Heart left ventricle (tissue), 16 donors: ENCODE measurements around the gene LSM12. TPM values are rescaled to one million over a fixed set of nuclear protein-coding genes. Genes with fewer than 3 reads are reported as not detected.
A peak's percentile ranks its signal among the peaks of the same experiment; 100 is the strongest.

Experiments
- ATAC-seq, 4 donors: fragments of 200-7000 bp; cut with Tn5 transposase; one replicate each; pipeline ENCODE4 v1.9.1; 2020 to 2022; ENCODE audit warnings: moderate library complexity in 4 of 4, mild to moderate bottlenecking in 3 of 4, moderate number of reproducible peaks in 1 of 4
- DNase-seq, 5 donors: peaks; one replicate each; pipeline ENCODE4 v3.0.0-alpha.2; 2020
- H3K27ac ChIP-seq, 12 donors: fragments of 200-600 bp; sonication (generic) in 4 of 12; one replicate each; pipeline versions ENCODE4 v1.5.0 to v1.8.0; 2016 to 2022; ENCODE audit warnings: mild to moderate bottlenecking in 2 of 12
- H3K27me3 ChIP-seq, 9 donors: fragments of 200-600 bp; sonication (generic) in 2 of 9; one replicate each; pipeline versions ENCODE4 v1.5.1 to v1.8.0; 2016 to 2022; ENCODE audit warnings: mild to moderate bottlenecking in 3 of 9
- H3K36me3 ChIP-seq, 9 donors: fragments of 200-600 bp; sonication (generic) in 2 of 9; one replicate each; pipeline versions ENCODE4 v1.5.0 to v1.8.0; 2018 to 2022; ENCODE audit warnings: mild to moderate bottlenecking in 2 of 9
- H3K4me1 ChIP-seq, 12 donors: fragments of 200-600 bp; sonication (generic) in 4 of 12; one replicate each; pipeline versions ENCODE4 v1.5.0 to v1.8.0; 2016 to 2022; ENCODE audit warnings: mild to moderate bottlenecking in 3 of 12
- H3K4me3 ChIP-seq, 12 donors: fragments of 200-600 bp; sonication (generic) in 4 of 12; one replicate each; pipeline versions ENCODE4 v1.5.0 to v1.8.0; 2017 to 2022; ENCODE audit warnings: mild to moderate bottlenecking in 9 of 12, moderate library complexity in 4 of 12
- H3K9me3 ChIP-seq, 12 donors: fragments of 200-600 bp; sonication (generic) in 4 of 12; one replicate each; pipeline versions ENCODE4 v1.5.0 to v1.8.0; 2016 to 2022; ENCODE audit warnings: mild to moderate bottlenecking in 1 of 12
- CTCF ChIP-seq, 12 donors: fragments of 200-600 bp; sonication (generic) in 4 of 12; IDR thresholded peaks; one replicate each; pipeline versions ENCODE4 v1.5.0 to v1.8.0; 2018 to 2022; ENCODE audit warnings: antibody characterized with exemption in 12 of 12, mild to moderate bottlenecking in 5 of 12
- POLR2A ChIP-seq, 2 donors: fragments of 450-650 bp; IDR thresholded peaks; one replicate each; pipeline ENCODE4 v1.6.1; 2017; ENCODE audit warnings: antibody characterized with exemption in 2 of 2, mild to moderate bottlenecking in 2 of 2, moderate library complexity in 2 of 2
- WGBS, 4 donors: extraction: QIAGEN DNeasy Blood & Tissue Kit in 2 of 4; methylation state at CpG; one replicate each; pipeline versions ENCODE4 v1.1.5 to v1.1.7; 2013 to 2018; 5-methylcytosine and 5-hydroxymethylcytosine counted together
- intact Hi-C, 10 donors: fragments of 100-400 bp; cut with DNase I; formaldehyde crosslinking; loops; one replicate each; pipeline versions ENCODE4 v1.11.1 to v1.14.2; 2022
- polyA plus RNA-seq, 2 donors: library from polyadenylated mRNA; stranded (reverse); fragments of 200-250 nt; gene quantifications; one replicate each; pipeline ENCODE4 v1.2.3, GENCODE V29; 2013
- total RNA-seq, 9 donors: library from RNA; depleted of rRNA in 2 of 9; stranded (reverse); fragments of >200 nt in 2 of 9; fragmentation: NEBNext Ultra II Directional in 3 of 9; extraction: Animal tissue kit (Norgen Biotek cat#: 25700) in 3 of 9; gene quantifications; one replicate each; pipeline versions ENCODE4 v1.1.0 to v1.2.4, GENCODE V29; 2016 to 2023
- donor health status: ischemic (EF 13 %, LVEDD 7.1; RV severe dilation, severe dysfunction).
- donor health status: healthy with polysubstance abuse.
- donor health status: DM: no; HTN: yes; CAD: no.
- donor health status: DM: no; HTN: no; CAD: no.
- donor health status: ischemic (EF 25% LVEDD 6.9; RV normal size, moderate dysfunction).
- donor health status: ischemic (EF 25% LVEDD 5.7; RV mildly dilated, moderate dysfunction).
- donor health status: healthy.
- donor health status: DM: yes; HTN: yes; CAD: no.
- donor health status: ischemic (EF 35%, LVEDD 5.7; RV mildly dilated, moderate dysfunction).
- donor health status: nonischemic (EF 11% LVEDD 7.7; RV severe dilation, severe dysfunction).
- donor health status: DM: yes; HTN: yes; CAD: no.
- donor health status: PGD.
- donor health status: ischemic (EF 29% LVEDD 5.4; RV normal size, mild dysfunction).
- donor health status: nonischemic (EF 23%, LVEDD 6.1; RV moderate dilation, normal function).

Gene LSM12
- total and polyA plus RNA-seq, 11 donors: 30.8 to 55.6 (median 43.7) TPM

GRCh38 chr17:44030482-44030881, 36.0 kb downstream of the LSM12 start:
- no peak overlapping the region for H3K27ac ChIP-seq
- no peak for DNase-seq
- H3K4me1 ChIP-seq: peaks cover 0 to 9% (median 0%) of the 10 kb centered on the region in 12 donors
- no peak overlapping the region for H3K4me3 ChIP-seq
- TF ChIP-seq CTCF (IDR thresholded peaks at IDR 0.05) (no peak), POLR2A (IDR thresholded peaks at IDR 0.05) (no peak)
- peaks cover 0 to 60% (median 34%) of the 10 kb centered on the region in 9 donors for H3K36me3 ChIP-seq
- 88 to 98% (median 93%) methylated on average over 3 of the region's 3 CpGs for WGBS, 4 donors
- no peaks in the 10 kb centered on the region for H3K27me3 ChIP-seq
- H3K9me3 ChIP-seq: no peaks in the 10 kb centered on the region
- ATAC-seq: no peak
- intact Hi-C loops: loop anchor here in 1 of 10 donors (10.0 kb wide), 1 partner anchor 64 kb away; no protein-coding TSS in a partner anchor

- peaks cover 0 to 9% (median 0%) of the 10 kb centered on the region in 12 donors for H3K4me1 ChIP-seq
- no peak for TF ChIP-seq CTCF (IDR thresholded peaks at IDR 0.05)
- TF ChIP-seq POLR2A (IDR thresholded peaks at IDR 0.05): no peak
- no peak for DNase-seq
- ATAC-seq: no peak
- WGBS, 4 donors: 67 to 80% (median 73%) methylated on average over 5 of the region's 5 CpGs
- peaks cover 0 to 63% (median 34%) of the 10 kb centered on the region in 9 donors for H3K36me3 ChIP-seq
- H3K27ac ChIP-seq: no peak overlapping the region
- intact Hi-C loops: loop anchor here in 1 of 10 donors (10.0 kb wide), 1 partner anchor 65 kb away; no protein-coding TSS in a partner anchor
- H3K4me3 ChIP-seq: no peak overlapping the region
- H3K9me3 ChIP-seq: no peaks in the 10 kb centered on the region
- no peaks in the 10 kb centered on the region for H3K27me3 ChIP-seq
These were observed 36.7 kb downstream of the LSM12 start for GRCh38 chr17:44029736-44030135.

GRCh38 chr17:44024853-44025252, 41.6 kb downstream of the LSM12 start:
- Histone ChIP-seq H3K36me3 (peaks cover 0 to 40% (median 22%) of the 10 kb centered on the region in 9 donors), H3K9me3 (no peaks in the 10 kb centered on the region), H3K4me1 (no peaks in the 10 kb centered on the region), H3K27me3 (no peaks in the 10 kb centered on the region), H3K27ac (no peak overlapping the region), H3K4me3 (no peak overlapping the region)
- WGBS, 4 donors: 85 to 90% (median 89%) methylated on average over 4 of the region's 4 CpGs
- DNase-seq: no peak
- TF ChIP-seq POLR2A (IDR thresholded peaks at IDR 0.05) (no peak), CTCF (IDR thresholded peaks at IDR 0.05) (no peak)
- ATAC-seq: no peak
- intact Hi-C loops: no loop called here

GRCh38 chr17:44024271-44024663, 42.2 kb downstream of the LSM12 start:
- ATAC-seq (peak in 2 of 4 donors; percentile 11 to 56), DNase-seq (no peak)
- no peaks in the 10 kb centered on the region for H3K27me3 ChIP-seq
- no peaks in the 10 kb centered on the region for H3K9me3 ChIP-seq
- WGBS, 4 donors: 57 to 75% (median 58%) methylated on average over 2 to 6 of the region's 6 CpGs
- H3K4me1 ChIP-seq: no peaks in the 10 kb centered on the region
- TF ChIP-seq POLR2A (IDR thresholded peaks at IDR 0.05): no peak
- no peak for TF ChIP-seq CTCF (IDR thresholded peaks at IDR 0.05)
- no peak overlapping the region for H3K27ac ChIP-seq
- H3K36me3 ChIP-seq: peaks cover 0 to 39% (median 22%) of the 10 kb centered on the region in 9 donors
- intact Hi-C loops: no loop called here
- H3K4me3 ChIP-seq: no peak overlapping the region
